ENCODE data around the gene MYEF2. TPM values are rescaled to one million over a fixed set of nuclear protein-coding genes. Genes with fewer than 3 reads are reported as not detected.

The MYEF2 gene
- total and polyA plus RNA-seq, 2 of the 8 experiments (the other 6 are each of a cell fraction or from before 2014, with no cell fraction given), result 18.9 to 79.2 TPM

- TF ChIP-seq NRF1 (IDR thresholded peaks at IDR 0.05; ENCODE audit: low read depth, low read length), result no peak
- TF ChIP-seq SP1 (IDR thresholded peaks at IDR 0.05; ENCODE audit: low read depth, low read length), result no peak
- TF ChIP-seq E2F6 (IDR thresholded peaks at IDR 0.05), result no peak
- no peak for TF ChIP-seq EZH2 (IDR thresholded peaks at IDR 0.05; ENCODE audit: low read depth, low read length, severe bottlenecking)
- TF ChIP-seq CBX8 (IDR thresholded peaks at IDR 0.05; ENCODE audit: borderline replicate concordance, low read depth, low read length), result no peak
- TF ChIP-seq SP4 (IDR thresholded peaks at IDR 0.05; ENCODE audit: low read length), result no peak
- TF ChIP-seq NANOG (IDR thresholded peaks at IDR 0.05; ENCODE audit: insufficient read depth, low read depth, low read length, poor library complexity, severe bottlenecking), result no peak
Observed at GRCh38 chr15:48126667-48127355, 51.3 kb downstream of the MYEF2 start (continued).
